Fibroblast of lung (primary cell): ENCODE results near the gene IRAK1BP1.

Experiments used
- EZH2 ChIP-seq: IDR thresholded peaks from 2 replicates; pipeline ENCODE4 v1.5.1; 2012; ENCODE audit warnings: low read length, control low read depth, mild to moderate bottlenecking; ENCODE audit errors: missing control alignments
- TF ChIP-seq, protein P1 (sequence below), 2 donors: IDR thresholded peaks in 1 of 2; conservative IDR thresholded peaks in 1 of 2; 1 replicate in 1 of 2; 2 replicates in 1 of 2; pipeline ENCODE4 v1.5.1; 2011 to 2012; ENCODE audit warnings: low read length in 2 of 2, control low read depth in 1 of 2, inconsistent platforms in 1 of 2, low read depth in 1 of 2, mild to moderate bottlenecking in 1 of 2

DNA sequence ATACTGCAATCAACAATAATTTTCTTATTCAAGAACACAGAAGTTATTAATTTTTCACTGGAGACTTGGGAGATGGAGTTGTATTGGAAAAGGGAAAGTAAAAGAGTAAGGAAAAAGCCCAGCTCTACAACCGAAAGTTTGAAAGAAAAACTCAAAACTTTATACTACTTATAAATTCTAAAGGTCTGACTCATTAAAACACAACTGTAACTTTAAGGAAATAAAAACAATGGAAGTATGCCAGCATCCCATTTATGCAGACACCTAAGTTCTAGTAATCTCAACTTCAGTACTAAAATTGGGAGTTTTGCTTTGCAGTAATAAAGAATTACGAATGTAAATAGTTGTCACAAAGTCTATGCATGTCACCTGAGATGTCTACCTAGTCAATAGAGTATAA, 80.6 kb downstream of the IRAK1BP1 start:
- TF ChIP-seq, protein P1, sequence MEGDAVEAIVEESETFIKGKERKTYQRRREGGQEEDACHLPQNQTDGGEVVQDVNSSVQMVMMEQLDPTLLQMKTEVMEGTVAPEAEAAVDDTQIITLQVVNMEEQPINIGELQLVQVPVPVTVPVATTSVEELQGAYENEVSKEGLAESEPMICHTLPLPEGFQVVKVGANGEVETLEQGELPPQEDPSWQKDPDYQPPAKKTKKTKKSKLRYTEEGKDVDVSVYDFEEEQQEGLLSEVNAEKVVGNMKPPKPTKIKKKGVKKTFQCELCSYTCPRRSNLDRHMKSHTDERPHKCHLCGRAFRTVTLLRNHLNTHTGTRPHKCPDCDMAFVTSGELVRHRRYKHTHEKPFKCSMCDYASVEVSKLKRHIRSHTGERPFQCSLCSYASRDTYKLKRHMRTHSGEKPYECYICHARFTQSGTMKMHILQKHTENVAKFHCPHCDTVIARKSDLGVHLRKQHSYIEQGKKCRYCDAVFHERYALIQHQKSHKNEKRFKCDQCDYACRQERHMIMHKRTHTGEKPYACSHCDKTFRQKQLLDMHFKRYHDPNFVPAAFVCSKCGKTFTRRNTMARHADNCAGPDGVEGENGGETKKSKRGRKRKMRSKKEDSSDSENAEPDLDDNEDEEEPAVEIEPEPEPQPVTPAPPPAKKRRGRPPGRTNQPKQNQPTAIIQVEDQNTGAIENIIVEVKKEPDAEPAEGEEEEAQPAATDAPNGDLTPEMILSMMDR (conservative IDR thresholded peaks at IDR 0.05 in 1 of 2, IDR thresholded peaks at IDR 0.05 in 1 of 2; ENCODE audit: low read depth in 1 of 2, low read length in 2 of 2) = no peak
- no peak for TF ChIP-seq EZH2
